Epithelial cell of esophagus (primary cell): ENCODE results near the gene NDUFA5.
"Not testable (repeated sequence)": the region's sequence is repeated elsewhere in the genome, so short reads cannot be mapped to it uniquely, and the experiment has no call there.

Experiments
- DNase-seq: peaks from one replicate; pipeline ENCODE4 v3.0.0; 2010; ENCODE audit warnings: low read depth
- H3K4me3 ChIP-seq: 2 replicates; pipeline ENCODE4 v1.5.1; 2011; ENCODE audit warnings: mild to moderate bottlenecking, low read length, control low read depth
- TF ChIP-seq, protein P1 (sequence below): IDR thresholded peaks from 2 replicates; pipeline ENCODE4 v1.5.1; 2011; ENCODE audit warnings: low read depth, mild to moderate bottlenecking, low read length, control low read depth, inconsistent platforms; ENCODE audit not compliant: insufficient read depth; ENCODE audit errors: missing control alignments

NDUFA5 gene

DNA sequence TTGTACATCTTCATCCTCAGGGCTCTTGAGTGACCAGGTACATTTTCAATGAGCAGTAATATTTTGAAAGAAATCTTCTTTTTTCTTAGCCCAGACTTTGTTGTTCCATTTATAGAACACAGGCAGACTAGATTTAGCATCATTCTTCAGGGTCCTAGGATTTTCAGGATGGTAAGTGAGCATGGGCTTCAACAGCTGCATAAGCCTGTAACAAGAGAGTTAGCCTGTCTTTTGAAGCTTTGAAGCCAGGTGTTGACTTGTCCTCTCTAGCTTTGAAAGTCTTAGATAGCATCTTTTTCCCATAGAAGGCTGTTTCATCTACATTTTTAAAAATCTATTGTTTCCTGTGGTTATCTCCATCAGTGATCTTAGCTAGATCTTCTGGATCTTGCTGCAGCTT lies 4.5 kb upstream of the NDUFA5 start:
- H3K4me3 ChIP-seq = no peak overlapping the region
- DNase-seq = no peak
- TF ChIP-seq, protein P1, sequence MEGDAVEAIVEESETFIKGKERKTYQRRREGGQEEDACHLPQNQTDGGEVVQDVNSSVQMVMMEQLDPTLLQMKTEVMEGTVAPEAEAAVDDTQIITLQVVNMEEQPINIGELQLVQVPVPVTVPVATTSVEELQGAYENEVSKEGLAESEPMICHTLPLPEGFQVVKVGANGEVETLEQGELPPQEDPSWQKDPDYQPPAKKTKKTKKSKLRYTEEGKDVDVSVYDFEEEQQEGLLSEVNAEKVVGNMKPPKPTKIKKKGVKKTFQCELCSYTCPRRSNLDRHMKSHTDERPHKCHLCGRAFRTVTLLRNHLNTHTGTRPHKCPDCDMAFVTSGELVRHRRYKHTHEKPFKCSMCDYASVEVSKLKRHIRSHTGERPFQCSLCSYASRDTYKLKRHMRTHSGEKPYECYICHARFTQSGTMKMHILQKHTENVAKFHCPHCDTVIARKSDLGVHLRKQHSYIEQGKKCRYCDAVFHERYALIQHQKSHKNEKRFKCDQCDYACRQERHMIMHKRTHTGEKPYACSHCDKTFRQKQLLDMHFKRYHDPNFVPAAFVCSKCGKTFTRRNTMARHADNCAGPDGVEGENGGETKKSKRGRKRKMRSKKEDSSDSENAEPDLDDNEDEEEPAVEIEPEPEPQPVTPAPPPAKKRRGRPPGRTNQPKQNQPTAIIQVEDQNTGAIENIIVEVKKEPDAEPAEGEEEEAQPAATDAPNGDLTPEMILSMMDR = no peak

DNA sequence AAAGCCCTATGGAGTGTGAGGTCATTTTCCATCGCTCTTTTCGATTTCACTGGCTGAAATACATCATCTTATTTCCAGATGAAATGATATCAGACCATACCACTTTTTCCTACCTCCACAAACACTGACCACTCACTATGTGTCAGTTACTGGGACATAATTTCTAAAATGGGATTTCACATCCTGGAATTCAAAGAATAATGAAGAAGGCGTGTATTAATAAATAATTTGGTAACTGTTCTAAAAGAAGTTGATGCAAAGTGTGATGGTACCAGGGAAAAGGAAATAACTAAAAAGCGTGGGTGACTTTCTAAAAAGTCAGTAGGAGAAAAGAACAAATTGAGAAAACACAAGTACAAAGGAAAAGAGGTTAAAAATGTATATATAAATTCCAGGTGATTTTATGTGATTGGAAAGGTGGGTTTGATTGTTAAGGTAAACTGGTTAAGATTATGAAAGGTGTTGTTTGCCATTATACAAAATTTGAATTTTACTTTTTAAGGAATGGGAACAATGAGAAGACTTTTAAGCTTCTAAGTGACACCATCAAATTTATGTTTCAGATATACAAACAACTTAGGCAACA lies 764 bp upstream of the NDUFA5 start:
- peak overlapping the region; percentile 94 for H3K4me3 ChIP-seq
- TF ChIP-seq, protein P1 = no peak
- DNase-seq = no peak

DNA sequence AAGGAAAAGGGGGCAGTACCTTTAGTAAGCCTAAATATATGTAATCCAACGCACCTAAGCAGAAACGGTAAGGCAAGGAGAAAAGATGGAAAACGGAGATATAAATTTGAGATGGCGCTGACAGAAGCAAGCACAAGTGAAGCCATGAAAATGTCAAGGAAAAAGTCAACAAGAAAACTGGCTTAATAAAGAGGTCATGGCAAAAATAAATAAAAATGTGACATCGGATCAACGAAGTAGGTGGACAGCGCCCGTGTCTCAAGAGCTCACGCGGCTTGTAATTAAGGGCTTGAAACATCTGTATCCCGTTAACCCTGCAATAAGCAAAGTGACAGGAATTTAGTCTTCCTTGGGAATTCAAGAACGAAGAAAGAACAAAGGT lies 611 bp downstream of the NDUFA5 start:
- DNase-seq = peak; percentile 22
- H3K4me3 ChIP-seq = peak overlapping the region; percentile 94
- TF ChIP-seq, protein P1 = no peak

DNA sequence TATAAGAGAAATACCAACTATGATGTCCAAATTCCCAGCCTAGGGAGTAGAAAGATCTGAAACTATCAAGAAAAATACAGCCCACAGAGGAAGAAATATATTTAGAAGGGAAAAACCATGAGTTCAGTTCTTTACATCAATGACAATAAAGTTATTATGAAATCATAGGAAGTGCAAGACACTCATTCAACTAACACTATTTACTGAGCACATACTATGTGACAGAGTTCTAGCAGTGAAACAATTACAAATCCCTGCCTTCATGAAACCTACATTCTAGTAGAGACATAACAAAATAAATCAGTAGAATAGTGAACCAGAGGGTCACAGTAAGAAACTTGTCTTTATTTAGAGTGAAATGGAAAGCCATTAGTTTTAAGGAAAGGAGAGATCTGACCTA lies 2.1 kb downstream of the NDUFA5 start:
- no peak for DNase-seq
- TF ChIP-seq, protein P1 = no peak

DNA sequence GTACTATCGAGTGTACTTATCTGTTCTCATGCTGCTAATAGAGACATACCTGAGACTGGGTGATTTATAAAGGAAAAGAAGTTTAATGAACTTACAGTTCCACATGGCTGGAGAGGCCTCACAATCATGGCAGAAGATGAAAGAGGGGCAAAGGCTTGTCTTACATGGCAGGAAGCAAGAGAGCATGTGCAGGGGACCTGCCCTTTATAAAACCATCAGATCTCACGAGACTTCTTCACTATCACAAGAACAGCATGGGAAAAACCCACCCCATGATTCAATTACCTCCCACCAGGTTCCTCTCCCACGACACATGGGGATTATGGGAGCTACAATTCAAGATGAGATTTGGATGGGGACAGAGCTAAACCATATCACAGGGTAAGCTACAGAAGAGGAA lies 4.5 kb downstream of the NDUFA5 start:
- no peak for DNase-seq
- H3K4me3 ChIP-seq = no peak overlapping the region
- TF ChIP-seq, protein P1 = no peak

More for the DNA sequence above, 2.1 kb downstream of the NDUFA5 start:
- no peak overlapping the region for H3K4me3 ChIP-seq

DNA sequence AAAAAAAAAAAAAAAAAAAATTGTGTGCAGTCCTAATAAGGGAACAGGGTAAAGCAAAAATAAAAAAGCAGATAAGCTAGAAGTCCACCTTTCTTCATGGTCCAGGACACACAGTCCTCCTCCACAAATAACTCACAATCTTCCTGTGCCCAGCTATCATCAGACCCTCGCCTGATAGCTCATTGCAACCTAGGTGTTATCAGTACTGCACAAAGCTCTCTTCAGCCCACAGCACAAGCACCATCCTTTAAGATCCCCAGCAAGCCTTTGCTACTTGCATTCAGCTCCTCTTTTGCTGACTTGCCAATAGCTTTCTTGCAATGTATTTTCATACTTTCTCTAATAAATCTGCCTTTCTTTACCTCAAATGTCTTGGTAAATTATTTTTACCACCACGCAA lies 5.0 kb downstream of the NDUFA5 start:
- no peak for DNase-seq
- TF ChIP-seq, protein P1 = no peak

DNA sequence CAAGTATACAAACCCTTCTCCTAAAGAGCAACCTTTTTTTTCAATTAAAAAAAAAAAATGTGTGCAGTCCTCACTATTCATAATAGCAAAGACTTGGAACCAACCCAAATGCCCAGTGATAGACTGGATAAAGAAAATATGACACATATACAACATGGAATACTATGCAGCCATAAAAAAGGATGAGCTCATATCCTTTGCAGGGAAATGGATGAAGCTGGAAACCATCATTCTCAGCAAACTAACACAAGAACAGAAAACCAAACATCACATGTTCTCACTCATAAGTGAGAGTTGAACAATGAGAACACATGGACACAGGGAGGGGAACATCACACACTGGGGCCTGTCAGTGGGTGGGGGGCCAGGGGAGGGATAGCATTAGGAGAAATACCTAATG lies 5.5 kb downstream of the NDUFA5 start:
- DNase-seq, H3K4me3 ChIP-seq: not testable (repeated sequence)

More for the DNA sequence above, 5.0 kb downstream of the NDUFA5 start:
- no peak overlapping the region for H3K4me3 ChIP-seq
